HG02798 (cell line): Measurements from ENCODE around the gene TMEM139.
"Not testable (repeated sequence)": the region's sequence is repeated elsewhere in the genome, so short reads cannot be mapped to it uniquely, and the experiment has no call there.

Source experiments
- ATAC-seq: cut with Tn5 transposase; IDR thresholded peaks from one replicate; pipeline ENCODE4 v1.9.1; 2021; ENCODE audit warnings: mild to moderate bottlenecking; ENCODE audit not compliant: unreplicated experiment, poor library complexity

Gene TMEM139

DNA sequence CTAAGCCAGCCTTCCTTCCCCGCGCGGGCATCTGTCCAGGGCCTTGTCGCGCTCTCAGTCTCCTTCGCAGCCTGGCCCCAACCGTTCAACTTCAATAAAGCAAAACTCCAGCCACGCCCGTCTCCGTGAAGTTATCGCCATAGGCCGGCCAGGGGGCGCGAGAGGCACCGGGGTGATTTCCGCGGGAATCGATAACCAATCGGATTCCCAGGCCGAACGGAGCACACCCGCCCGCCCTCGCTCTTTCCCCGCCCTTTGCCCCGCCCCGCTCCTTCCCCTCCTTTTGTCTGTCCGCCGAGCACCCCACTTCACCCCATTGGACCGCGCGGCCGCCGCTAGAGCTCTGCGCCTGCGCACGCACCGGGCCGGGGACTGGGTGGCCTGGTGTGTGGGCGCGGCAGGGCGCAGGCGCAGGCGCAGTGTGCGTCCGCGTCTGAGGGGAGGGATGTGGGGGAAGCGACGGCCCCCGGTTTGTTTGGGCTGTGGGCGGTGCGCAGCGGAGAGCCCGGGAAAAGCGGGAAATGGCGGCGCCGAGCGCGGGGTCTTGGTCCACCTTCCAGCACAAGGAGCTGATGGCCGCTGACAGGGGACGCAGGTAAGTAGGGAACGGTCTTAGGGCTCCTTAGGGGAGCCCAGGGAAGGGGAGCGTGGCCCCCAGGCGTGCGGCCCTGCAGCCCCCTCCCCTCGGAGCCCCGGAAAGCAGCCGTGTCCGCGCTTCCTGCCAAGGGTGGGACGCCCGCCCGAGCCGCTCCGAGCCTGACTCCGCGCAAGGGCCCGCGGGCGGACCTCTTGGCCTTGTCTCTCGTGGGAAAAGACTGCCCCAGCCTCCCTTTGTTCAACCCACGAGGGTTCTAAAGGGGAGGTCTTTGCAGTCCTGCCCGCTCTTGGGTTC, 3.4 kb downstream of the TMEM139 start, which contains the start of gene CASP2:
Gene CASP2 (plus strand): TSS at position 417 of the 892 bp plus-strand sequence. CDS start 105 bp downstream, at position 522.
- ATAC-seq: peak; percentile 93

- ATAC-seq: no peak
Observed at GRCh38 chr7:143288836-143289235, 4.1 kb downstream of the TMEM139 start.

DNA sequence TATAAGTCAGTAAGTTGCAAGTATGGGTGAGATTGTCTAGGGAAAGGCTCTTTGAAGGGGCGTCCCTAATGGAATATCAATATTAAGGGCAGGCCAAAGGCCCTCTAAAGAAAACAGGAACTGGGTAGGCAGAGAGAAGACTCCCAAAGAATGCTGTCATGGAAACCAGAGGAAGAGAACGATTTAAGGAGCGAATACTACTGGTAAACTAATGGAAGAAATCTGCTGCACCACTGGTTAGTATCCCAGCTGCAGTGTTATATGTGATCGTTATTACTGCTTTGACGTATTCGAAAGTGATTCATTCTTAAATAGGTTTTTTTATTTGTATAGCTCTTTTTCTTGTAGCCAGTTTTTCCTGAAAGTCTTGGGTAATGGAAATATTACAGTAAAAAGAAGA, 4.7 kb downstream of the TMEM139 start:
- no peak for ATAC-seq

DNA sequence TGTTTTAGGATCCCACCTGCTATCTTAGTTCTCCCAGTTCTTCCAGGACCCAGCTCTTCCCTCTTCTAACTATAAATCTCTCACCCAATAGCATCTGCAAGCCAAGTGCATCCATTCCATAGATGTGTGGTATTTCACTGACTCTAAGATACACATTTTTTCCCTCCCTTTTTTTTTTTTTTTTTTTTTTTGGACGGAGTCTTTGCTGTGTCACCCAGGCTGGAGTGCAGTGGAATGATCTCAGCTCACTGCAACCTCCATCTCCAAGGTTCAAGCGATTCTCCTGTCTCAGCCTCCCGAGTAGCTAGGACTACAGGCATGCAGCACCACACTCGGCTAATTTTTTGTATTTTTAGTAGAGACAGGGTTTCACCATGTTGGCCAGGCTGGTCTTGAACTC, 5.1 kb downstream of the TMEM139 start:
- not testable (repeated sequence) for ATAC-seq

GRCh38 chr7:143290293-143290692, 5.5 kb downstream of the TMEM139 start:
- ATAC-seq: no peak

DNA sequence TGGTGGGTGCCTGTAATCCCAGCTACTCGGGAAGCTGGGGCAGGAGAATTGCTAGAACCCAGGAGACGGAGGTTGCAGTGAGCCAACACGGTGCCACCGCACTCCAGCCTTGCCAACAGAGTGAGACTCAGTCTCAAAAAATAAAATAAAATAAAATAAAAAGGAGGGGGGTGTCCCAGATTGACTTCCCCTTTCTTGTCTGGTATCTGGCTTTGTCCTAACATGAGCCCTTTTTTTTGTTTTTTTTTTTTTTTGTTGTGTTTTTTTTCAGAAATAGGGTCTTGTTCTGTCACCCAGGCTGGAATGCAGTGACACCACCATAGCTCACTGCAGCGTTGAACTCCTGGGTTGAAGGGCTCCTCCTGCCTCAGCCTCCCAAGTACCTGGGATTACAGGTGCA, 8.1 kb downstream of the TMEM139 start:
- no peak for ATAC-seq

GRCh38 chr7:143295870-143296269, 11.1 kb downstream of the TMEM139 start:
- ATAC-seq: no peak

- no peak for ATAC-seq
Observed at GRCh38 chr7:143296686-143297085, 11.9 kb downstream of the TMEM139 start.

GRCh38 chr7:143299346-143299745, 14.6 kb downstream of the TMEM139 start:
- no peak for ATAC-seq

GRCh38 chr7:143299840-143300239, 15.1 kb downstream of the TMEM139 start:
- no peak for ATAC-seq

DNA sequence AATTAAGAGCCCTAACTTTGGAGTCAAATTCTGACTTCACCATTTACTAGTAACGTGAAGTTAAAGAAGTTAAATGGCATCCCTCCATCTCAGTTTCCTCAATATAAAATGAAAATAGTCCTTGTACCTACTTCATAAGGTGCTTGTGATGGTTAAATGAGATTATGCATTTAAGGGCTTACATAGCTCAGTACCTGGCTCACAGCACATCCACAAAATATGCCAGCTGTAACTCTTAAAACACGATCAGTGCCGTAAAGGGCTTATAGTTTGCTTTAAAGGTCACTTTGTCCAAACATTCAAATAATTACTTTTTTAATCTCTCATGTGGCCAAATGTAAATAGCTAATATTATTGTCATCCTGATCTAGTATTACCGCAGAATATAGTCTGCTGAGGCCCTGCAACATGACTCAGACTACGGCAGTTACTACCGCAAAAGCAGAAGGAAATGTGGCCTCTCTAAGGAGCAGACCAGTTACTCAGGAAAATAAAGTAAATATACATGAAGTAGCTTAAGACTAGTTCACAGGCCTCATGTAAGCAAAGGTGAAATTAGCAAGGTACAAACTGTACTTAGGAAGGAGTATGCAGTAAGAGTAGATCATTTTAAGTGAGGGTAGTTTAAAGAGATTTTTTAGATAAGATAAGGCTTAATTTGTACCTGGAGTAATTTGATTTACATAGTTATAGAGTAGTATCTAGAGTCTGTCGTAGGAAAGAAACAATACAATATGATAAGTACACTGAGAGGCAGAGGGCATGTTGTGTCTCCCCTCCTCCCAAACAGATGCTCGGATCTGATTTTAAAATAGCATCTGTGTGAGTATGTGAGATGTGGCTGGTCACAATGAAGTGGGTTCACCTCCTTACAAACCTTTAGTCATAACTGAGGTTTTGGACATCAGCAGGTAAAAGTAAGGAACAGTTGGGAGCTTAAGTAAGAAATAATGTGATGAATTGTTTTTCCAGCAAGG, 16.5 kb downstream of the TMEM139 start:
- ATAC-seq: no peak

- no peak for ATAC-seq
Observed at GRCh38 chr7:143303733-143304132, 19.0 kb downstream of the TMEM139 start.

- no peak for ATAC-seq
Observed at GRCh38 chr7:143304938-143305337, 20.2 kb downstream of the TMEM139 start.

DNA sequence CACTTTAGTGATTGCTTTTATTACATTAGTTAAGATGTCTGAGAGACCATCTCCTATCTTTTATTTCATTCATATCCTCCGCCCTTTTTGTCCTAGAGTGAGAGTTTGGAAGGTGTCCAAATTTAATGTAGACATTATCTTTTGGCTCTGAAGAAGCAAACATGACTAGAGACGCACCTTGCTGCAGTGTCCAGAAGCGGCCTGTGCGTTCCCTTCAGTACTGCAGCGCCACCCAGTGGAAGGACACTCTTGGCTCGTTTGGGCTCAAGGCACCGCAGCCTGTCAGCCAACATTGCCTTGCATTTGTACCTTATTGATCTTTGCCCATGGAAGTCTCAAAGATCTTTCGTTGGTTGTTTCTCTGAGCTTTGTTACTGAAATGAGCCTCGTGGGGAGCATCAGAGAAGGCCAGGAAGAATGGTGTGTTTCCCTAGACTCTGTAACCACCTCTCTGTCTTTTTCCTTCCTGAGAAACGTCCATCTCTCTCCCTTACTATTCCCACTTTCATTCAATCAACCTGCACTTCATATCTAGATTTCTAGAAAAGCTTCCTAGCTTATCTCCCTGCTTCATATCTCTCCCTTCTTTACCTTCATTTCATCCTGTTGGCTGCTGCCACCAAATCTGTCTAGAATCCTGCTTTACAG, 20.8 kb downstream of the TMEM139 start:
- ATAC-seq: peak; percentile 37

DNA sequence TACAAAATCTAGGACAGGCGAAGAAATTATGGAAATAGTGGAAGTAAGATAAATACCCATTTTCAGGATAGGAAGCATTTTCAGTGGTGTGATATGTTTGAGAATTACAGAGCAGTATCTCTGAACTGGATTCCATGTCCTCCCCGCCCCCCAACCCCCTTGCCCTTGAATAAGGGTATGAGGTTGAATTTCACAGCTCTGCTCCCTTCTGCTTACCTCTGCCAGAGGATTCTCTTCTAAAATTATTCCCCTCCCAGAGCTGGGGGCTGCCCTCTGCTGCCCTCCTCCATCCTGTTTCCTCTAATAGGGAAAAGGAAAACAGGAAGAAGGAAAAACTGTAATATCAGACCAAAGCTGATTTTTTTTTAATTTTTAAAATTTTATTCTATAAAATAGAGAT, 23.9 kb downstream of the TMEM139 start:
- no peak for ATAC-seq

DNA sequence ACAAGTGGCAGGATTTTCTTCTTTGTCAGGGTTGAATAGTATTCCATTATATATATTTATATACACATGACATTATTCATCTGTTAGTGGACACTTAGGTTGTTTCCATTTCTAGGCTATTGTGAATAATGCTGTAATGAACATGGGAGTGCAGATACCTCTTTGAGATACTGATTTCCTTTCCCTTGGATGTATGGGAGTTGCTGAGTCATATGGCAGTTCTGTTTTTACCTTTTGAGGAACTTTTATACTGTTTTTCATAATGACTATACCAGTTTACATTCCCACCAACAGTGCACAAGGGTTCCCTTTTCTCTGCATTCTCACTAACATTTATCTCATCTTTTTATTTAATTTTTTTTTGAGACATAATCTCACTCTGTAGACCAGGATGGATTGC, 29.4 kb downstream of the TMEM139 start:
- ATAC-seq: no peak

GRCh38 chr7:143315776-143316175, 31.0 kb downstream of the TMEM139 start, which contains the start of gene CLCN1:
TSS of gene CLCN1 (plus strand) at chr7:143316111. CDS start at chr7:143316213, 102 bp downstream.
- no peak for ATAC-seq

DNA sequence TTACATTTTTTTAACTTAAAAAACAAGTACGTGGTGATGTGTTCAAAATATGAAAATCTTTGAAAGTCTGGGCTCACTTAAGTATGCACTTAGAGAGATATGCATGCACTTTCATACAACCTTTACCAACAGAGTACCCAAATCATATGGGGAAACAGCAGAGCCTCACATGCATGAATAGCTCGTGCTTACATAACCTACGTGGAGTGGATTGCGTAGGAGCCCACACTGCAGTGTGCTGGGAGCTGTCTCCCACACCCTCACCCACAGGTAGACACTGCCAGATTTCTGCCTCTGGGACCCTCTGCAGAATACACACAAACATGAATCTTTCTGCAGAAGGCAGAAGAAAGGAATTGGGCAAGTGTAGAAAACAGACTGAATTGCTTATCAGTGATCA, 31.7 kb downstream of the TMEM139 start:
- no peak for ATAC-seq

DNA sequence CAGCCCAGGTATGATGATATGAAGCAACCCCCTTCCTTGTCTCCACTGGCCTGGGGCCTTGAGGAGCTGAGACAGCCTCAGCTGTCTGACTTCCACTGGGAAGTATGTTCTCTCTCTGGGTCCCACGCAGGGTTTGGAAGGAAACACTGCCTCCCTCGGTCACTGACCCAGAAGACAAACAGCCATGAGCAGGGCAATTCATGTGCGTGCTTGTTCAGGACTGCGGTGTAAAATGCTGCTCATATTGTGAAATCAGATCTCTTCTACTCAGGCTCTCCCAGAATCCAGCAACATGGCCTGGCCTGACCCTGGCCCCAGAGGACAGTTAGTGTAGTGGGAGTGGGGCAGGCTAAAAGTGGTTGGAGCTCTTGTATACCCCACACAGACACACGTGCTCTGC, 33.9 kb downstream of the TMEM139 start:
- no peak for ATAC-seq

- ATAC-seq: no peak
Observed at GRCh38 chr7:143320620-143321019, 35.9 kb downstream of the TMEM139 start.
